ENCODE measurements around the gene SLIT1. TPM values are rescaled to one million over a fixed set of nuclear protein-coding genes. Genes with fewer than 3 reads are reported as not detected.
A peak's percentile ranks its signal among the peaks of the same experiment; 100 is the strongest.

SLIT1 gene
- total RNA-seq, 1 donor from 2014 or later: 55.7 TPM

DNA sequence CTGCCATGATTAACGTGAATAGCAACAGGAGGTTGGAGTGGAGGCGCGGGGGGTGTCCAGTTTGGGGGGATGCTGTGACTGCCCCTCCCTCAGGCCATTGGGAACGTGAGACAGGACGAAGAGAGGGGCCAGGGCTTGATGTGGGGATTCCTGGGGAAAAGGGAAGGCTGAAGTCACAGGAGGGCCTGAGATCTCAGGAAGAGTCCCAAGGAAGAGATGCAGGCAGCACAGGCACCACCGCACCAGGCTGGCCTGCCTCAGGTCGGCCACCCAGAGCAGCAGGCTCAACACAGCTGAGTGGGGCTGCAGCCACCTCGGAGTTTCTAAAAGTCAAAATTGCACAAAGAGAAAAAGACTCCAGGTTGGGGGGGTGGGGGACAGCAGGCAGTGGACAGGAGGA is 86.7 kb downstream of the SLIT1 start:
- Mint-ChIP-seq H3K9me3 (no peaks in the 10 kb centered on the region), H3K36me3 (no peaks in the 10 kb centered on the region), H3K27me3 (peaks cover 16% of the 10 kb centered on the region), H3K4me1 (ENCODE audit: unreplicated experiment) (peaks cover 51% of the 10 kb centered on the region), H3K4me3 (no peak overlapping the region), H3K27ac (no peak overlapping the region)
- DNase-seq (ENCODE audit: extremely low spot score, unreplicated experiment): no peak
- TF ChIP-seq, protein P1, sequence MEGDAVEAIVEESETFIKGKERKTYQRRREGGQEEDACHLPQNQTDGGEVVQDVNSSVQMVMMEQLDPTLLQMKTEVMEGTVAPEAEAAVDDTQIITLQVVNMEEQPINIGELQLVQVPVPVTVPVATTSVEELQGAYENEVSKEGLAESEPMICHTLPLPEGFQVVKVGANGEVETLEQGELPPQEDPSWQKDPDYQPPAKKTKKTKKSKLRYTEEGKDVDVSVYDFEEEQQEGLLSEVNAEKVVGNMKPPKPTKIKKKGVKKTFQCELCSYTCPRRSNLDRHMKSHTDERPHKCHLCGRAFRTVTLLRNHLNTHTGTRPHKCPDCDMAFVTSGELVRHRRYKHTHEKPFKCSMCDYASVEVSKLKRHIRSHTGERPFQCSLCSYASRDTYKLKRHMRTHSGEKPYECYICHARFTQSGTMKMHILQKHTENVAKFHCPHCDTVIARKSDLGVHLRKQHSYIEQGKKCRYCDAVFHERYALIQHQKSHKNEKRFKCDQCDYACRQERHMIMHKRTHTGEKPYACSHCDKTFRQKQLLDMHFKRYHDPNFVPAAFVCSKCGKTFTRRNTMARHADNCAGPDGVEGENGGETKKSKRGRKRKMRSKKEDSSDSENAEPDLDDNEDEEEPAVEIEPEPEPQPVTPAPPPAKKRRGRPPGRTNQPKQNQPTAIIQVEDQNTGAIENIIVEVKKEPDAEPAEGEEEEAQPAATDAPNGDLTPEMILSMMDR (conservative IDR thresholded peaks at IDR 0.05): no peak

DNA sequence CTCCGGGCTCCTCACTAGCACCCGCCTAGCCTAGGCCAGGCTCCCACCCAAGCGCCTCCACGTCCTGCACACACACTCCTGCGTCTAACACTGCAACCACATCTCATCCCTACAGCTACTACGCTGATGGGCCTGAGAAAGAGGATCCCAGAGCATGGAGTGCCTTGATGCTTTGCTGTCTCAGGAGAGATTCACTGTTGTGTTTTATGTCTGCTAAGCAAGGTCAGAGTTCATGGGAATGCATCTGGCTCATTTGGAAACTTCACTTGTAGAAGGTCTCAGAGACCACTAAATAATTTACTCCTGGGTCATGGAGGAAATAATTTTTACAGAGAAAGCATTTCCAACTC is 88.7 kb downstream of the SLIT1 start:
- Mint-ChIP-seq H3K9me3 (no peaks in the 10 kb centered on the region), H3K4me1 (ENCODE audit: unreplicated experiment) (peaks cover 34% of the 10 kb centered on the region), H3K36me3 (no peaks in the 10 kb centered on the region), H3K27ac (peak overlapping the region; percentile 24), H3K27me3 (peaks cover 21% of the 10 kb centered on the region), H3K4me3 (peak overlapping the region; percentile 31)
- no peak for DNase-seq (ENCODE audit: extremely low spot score, unreplicated experiment)
- TF ChIP-seq, protein P1 (conservative IDR thresholded peaks at IDR 0.05): no peak

DNA sequence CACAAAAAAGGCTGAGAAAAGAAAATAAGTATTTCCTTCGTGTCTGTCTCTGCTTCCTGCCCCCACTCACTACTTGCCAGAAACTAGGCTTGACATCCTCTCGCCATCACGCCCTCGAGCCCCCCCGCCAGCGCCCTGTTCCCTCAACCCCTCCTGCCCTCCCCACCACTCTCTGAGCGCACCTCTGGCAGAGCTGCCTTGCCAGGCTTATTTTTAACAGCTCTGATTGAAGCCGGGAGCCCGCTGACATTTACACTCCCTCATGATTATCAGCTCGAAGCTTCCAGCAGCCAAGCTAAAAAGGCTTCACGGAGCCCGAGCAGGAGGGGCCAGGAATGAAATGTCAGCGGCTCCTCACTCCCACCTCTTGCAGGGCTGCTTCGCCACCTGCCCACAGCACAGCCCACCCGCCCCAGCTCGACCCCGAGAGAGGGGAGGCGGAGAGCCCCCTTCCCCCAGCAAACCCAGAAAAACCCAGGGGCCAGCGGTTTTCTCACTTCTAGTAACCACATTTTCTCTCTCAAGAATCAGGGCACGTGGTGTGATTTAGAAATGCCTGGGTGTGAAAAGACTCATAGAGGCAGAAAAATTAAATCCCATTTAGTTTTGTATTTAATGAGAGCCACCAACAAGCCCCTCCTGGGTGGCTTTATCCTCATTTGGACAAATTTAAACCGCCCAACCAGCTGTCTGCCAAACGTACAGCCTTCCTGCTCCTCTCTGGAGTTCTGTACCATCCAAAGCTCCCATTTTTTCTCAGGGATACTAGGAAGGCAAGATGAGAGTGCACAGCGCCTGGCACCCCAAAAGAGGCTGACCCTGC is 89.3 kb downstream of the SLIT1 start:
- TF ChIP-seq, protein P1 (conservative IDR thresholded peaks at IDR 0.05): no peak
- Mint-ChIP-seq H3K4me1 (ENCODE audit: unreplicated experiment) (peaks cover 34% of the 10 kb centered on the region), H3K4me3 (peak overlapping the region; percentile 31), H3K27ac (peak overlapping the region; percentile 24), H3K9me3 (no peaks in the 10 kb centered on the region), H3K27me3 (peaks cover 23% of the 10 kb centered on the region), H3K36me3 (no peaks in the 10 kb centered on the region)
- DNase-seq (ENCODE audit: extremely low spot score, unreplicated experiment): no peak

DNA sequence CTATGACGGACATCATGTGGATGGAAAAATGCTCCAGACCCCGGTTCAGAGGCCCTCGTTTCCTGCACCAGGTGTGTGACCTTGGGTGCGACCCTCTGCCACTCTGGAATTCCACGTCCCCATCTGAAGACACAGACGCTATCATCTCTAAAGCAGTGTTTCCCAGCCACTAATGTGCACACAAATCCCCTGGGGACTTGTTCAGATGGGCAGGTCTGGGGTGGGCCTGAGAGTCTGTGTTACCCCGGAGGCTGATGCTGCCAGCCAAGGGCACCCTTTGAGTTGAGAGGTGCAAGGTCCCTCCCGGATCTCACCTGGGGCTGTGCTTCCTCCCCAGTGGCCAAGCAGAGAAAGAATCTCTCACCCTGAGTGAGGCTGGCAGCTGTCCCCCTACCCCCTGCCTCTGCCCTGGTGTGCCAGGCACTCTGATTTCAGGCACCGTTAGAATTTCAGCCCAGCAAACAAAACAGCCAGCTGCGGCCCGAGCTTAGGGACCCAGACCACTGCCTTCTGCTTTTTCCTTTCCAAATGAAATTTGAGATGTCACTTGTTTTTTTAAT is 90.0 kb downstream of the SLIT1 start:
- Mint-ChIP-seq H3K27me3 (peaks cover 23% of the 10 kb centered on the region), H3K9me3 (no peaks in the 10 kb centered on the region), H3K4me3 (no peak overlapping the region), H3K4me1 (ENCODE audit: unreplicated experiment) (peaks cover 34% of the 10 kb centered on the region), H3K27ac (no peak overlapping the region), H3K36me3 (no peaks in the 10 kb centered on the region)
- DNase-seq (ENCODE audit: extremely low spot score, unreplicated experiment): no peak
- TF ChIP-seq, protein P1 (conservative IDR thresholded peaks at IDR 0.05): no peak

DNA sequence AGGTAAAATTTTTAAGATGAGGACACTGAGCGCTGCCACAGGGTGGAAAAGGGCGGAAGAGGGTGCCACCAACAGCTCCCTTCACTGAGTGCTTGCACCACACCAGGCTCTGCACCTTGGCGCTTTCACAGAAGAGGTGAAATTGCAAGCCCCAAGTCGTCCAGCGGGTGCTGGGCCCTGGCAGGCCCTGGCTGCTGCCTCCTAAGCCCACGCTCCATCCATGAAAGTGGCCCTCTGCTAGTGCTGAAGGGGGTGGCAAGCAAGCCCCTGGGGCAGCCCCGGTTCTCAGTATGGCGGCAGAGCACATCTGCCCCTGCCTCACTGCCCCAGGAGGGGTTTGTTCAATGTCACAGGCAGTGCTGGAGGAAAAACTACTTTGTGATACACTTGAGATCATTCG is 95.1 kb downstream of the SLIT1 start:
- H3K36me3 Mint-ChIP-seq: no peaks in the 10 kb centered on the region
- H3K9me3 Mint-ChIP-seq: no peaks in the 10 kb centered on the region
- peaks cover 40% of the 10 kb centered on the region for H3K27me3 Mint-ChIP-seq
- TF ChIP-seq, protein P1 (conservative IDR thresholded peaks at IDR 0.05): no peak
- peaks cover 12% of the 10 kb centered on the region for H3K4me1 Mint-ChIP-seq (ENCODE audit: unreplicated experiment)
- no peak overlapping the region for H3K4me3 Mint-ChIP-seq
- H3K27ac Mint-ChIP-seq: no peak overlapping the region
- DNase-seq (ENCODE audit: extremely low spot score, unreplicated experiment): no peak
